GM13976 (cell line): ENCODE data around the gene CARD10.

Experiments
- DNase-seq: peaks from one replicate; pipeline ENCODE4 v3.0.0; 2012; ENCODE audit warnings: low spot score
- in situ Hi-C: fragments of 300-500 bp; cut with MboI; formaldehyde crosslinking; loops from one replicate; pipeline ENCODE4 v1.12.0; 2022; ENCODE audit warnings: low sequenced_read_pairs, mixed read lengths, inconsistent platforms; ENCODE audit not compliant: unreplicated experiment
- TF ChIP-seq, protein P1 (sequence below): IDR thresholded peaks from 2 replicates; pipeline ENCODE4 v1.5.1; 2012; ENCODE audit warnings: borderline replicate concordance, mild to moderate bottlenecking; ENCODE audit not compliant: insufficient read depth; ENCODE audit errors: extremely low read depth, missing control alignments, control extremely low read depth

The CARD10 gene

GRCh38 chr22:37503850-37504249, 15.4 kb downstream of the CARD10 start:
- TF ChIP-seq, protein P1, sequence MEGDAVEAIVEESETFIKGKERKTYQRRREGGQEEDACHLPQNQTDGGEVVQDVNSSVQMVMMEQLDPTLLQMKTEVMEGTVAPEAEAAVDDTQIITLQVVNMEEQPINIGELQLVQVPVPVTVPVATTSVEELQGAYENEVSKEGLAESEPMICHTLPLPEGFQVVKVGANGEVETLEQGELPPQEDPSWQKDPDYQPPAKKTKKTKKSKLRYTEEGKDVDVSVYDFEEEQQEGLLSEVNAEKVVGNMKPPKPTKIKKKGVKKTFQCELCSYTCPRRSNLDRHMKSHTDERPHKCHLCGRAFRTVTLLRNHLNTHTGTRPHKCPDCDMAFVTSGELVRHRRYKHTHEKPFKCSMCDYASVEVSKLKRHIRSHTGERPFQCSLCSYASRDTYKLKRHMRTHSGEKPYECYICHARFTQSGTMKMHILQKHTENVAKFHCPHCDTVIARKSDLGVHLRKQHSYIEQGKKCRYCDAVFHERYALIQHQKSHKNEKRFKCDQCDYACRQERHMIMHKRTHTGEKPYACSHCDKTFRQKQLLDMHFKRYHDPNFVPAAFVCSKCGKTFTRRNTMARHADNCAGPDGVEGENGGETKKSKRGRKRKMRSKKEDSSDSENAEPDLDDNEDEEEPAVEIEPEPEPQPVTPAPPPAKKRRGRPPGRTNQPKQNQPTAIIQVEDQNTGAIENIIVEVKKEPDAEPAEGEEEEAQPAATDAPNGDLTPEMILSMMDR = no peak
- DNase-seq = no peak
- in situ Hi-C loops = no loop called here

DNA sequence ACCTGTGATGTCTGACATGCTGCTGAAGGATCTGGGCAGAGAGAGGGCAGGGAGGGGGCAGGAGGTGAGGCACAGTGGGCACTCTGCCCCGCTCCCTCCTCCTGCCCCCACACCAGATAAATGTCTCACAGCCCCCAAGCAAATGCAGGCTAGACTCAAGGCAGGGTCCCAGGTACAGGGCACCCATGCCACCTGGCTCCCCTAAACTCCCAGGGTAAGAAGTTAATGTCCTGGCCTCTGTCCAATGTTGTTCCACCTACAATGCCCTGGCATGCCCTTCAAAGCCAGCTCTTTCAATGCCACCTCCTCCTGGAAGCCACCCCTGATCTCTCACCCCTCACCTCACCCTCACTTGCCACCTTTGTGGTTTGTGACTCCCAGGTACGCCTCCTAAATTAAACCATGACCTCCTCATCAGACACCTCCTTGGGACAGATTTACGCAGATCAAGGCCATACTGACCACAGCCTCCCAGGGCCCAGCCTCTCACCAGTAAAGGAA, 16.0 kb downstream of the CARD10 start:
- TF ChIP-seq, protein P1 = no peak
- in situ Hi-C loops = no loop called here
- DNase-seq = no peak

DNA sequence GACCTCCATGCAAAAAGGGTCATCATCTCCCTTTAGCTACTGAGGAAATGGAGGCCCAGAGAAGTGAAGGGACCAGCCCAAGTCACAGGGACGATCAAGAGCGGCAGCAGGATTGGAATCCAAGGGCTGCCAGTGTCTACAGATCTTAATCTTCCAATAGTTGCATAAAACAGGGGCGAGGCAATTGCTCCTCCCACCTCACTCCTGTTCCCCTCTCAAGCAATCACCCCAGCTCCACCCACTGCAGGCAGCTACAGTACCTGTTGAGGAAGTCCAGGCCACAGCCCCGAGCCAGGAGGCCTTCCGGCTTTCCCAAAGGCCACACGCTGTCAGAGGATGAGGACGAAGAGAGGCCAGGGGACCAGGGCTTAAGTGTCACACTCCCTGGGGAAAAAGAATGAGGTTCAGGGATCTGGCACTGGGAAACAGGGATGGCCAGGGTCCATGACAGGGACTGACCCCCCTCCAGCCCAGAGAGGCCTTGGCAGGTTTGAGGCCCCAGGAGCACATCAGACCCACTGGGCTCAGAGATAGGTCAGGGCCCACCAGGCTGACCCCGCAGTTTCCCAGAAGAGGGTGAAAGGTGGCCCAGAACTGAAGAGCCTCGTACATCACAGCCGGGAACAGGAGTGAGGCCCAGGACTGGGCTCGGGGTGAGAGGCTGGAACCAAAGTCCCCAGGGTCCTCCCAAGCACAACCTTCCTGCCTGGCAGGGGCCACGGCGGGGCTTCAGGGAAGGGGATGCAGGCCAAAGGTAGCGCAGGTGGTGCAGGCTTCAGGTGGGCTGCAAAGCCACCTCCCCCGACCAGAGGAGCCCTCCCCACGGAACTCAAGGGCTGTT, 16.7 kb downstream of the CARD10 start:
- TF ChIP-seq, protein P1 = no peak
- in situ Hi-C loops = no loop called here
- no peak for DNase-seq

GRCh38 chr22:37501610-37502341, 17.4 kb downstream of the CARD10 start:
- in situ Hi-C loops = no loop called here
- no peak for DNase-seq
- TF ChIP-seq, protein P1 = no peak

- TF ChIP-seq, protein P1 = no peak
- in situ Hi-C loops = no loop called here
- no peak for DNase-seq
These were observed 18.2 kb downstream of the CARD10 start for GRCh38 chr22:37500745-37501609.
